A673 (cell line): ENCODE results near the gene PGLYRP3. TPM values are rescaled to one million over a fixed set of nuclear protein-coding genes. Genes with fewer than 3 reads are reported as not detected.

ENCODE experiments used
- BruUV-seq: library from RNA; stranded (reverse); fragments of 400-500 nt; replicated peaks from 2 replicates; lab custom pipeline; 2021; lab: Mats Ljungman, UMichigan
- CTCF ChIA-PET: fragments of 300-600 bp; sonication (Branson Sonifier 250); formaldehyde crosslinking; loops from one replicate; lab custom pipeline; 2022; ENCODE audit warnings: antibody characterized with exemption; lab: Charles Lee
- POLR2A ChIA-PET: fragments of 300-600 bp; sonication (Branson Sonifier 250); formaldehyde crosslinking; loops from one replicate; lab custom pipeline; 2022; ENCODE audit warnings: antibody characterized with exemption; ENCODE audit not compliant: low non-redundant PET; lab: Charles Lee
- DNase-seq: peaks from one replicate; pipeline ENCODE4 v3.0.0-alpha.2; 2015; ENCODE audit warnings: low spot score
- H3K27ac ChIP-seq: fragments of 200-600 bp; sonication (generic); 2 replicates; pipeline ENCODE4 v1.5.1; 2016; ENCODE audit warnings: mixed run types, low read depth, mild to moderate bottlenecking, mixed read lengths, antibody characterized with exemption, low read length; ENCODE audit not compliant: poor library complexity, severe bottlenecking
- H3K27me3 ChIP-seq: fragments of 200-600 bp; sonication (generic); replicated peaks from 2 replicates; pipeline ENCODE4 v1.6.1; 2017; ENCODE audit warnings: mixed run types, low read depth, mild to moderate bottlenecking, mixed read lengths, antibody characterized with exemption, low read length; ENCODE audit not compliant: insufficient read depth, poor library complexity
- H3K36me3 ChIP-seq: fragments of 200-600 bp; sonication (generic); 2 replicates; pipeline ENCODE4 v1.6.1; 2016; ENCODE audit warnings: mixed run types, mild to moderate bottlenecking, mixed read lengths, antibody characterized with exemption, low read length; ENCODE audit not compliant: insufficient read depth, poor library complexity, severe bottlenecking
- H3K4me1 ChIP-seq: fragments of 200-600 bp; sonication (generic); 2 replicates; pipeline ENCODE4 v1.6.1; 2017; ENCODE audit warnings: mixed run types, mild to moderate bottlenecking, mixed read lengths, antibody characterized with exemption, low read length; ENCODE audit not compliant: insufficient read depth, poor library complexity, severe bottlenecking
- H3K4me3 ChIP-seq: fragments of 200-600 bp; sonication (generic); 2 replicates; pipeline ENCODE4 v1.5.1; 2016; ENCODE audit warnings: low read depth, mixed run types, mild to moderate bottlenecking, mixed read lengths, low read length; ENCODE audit not compliant: poor library complexity, severe bottlenecking
- H3K9me3 ChIP-seq: fragments of 200-600 bp; sonication (generic); 2 replicates; pipeline ENCODE4 v1.6.1; 2016; ENCODE audit warnings: mixed run types, low read depth, mild to moderate bottlenecking, mixed read lengths, antibody characterized with exemption, low read length; ENCODE audit not compliant: poor library complexity, severe bottlenecking
- CTCF ChIP-seq: fragments of 300-800, 200-600 bp; sonication (generic); conservative IDR thresholded peaks from 2 replicates; pipeline ENCODE4 v1.5.1; 2017; ENCODE audit warnings: low read depth, mild to moderate bottlenecking, antibody characterized with exemption, low read length, moderate library complexity, mixed read lengths
- EZH2 ChIP-seq: fragments of 200-600 bp; sonication (generic); IDR thresholded peaks from 2 replicates; pipeline ENCODE4 v1.6.1; 2017; ENCODE audit warnings: borderline replicate concordance, low read depth, mild to moderate bottlenecking, mixed read lengths, antibody characterized with exemption, low read length; ENCODE audit not compliant: poor library complexity, severe bottlenecking
- intact Hi-C: fragments of 100-400 bp; cut with micrococcal nuclease; formaldehyde crosslinking; loops from one replicate; pipeline ENCODE4 v1.10.0; 2022; ENCODE audit not compliant: unreplicated experiment
- total RNA-seq: library from RNA; stranded (reverse); gene quantifications from 2 replicates; pipeline ENCODE4 v1.2.3, GENCODE V29; 2021

Gene PGLYRP3
- total RNA-seq, 1 experiment from 2014 or later = not detected

- POLR2A ChIA-PET = no interaction called here
- no peaks in the 10 kb centered on the region for H3K9me3 ChIP-seq
- BruUV-seq = no TSS peak
- peaks cover 36% of the 10 kb centered on the region for H3K27me3 ChIP-seq
- CTCF ChIA-PET = no interaction called here
- H3K4me3 ChIP-seq = no peak overlapping the region
- no peak overlapping the region for H3K27ac ChIP-seq
- intact Hi-C loops = no loop called here
- H3K4me1 ChIP-seq = no peaks in the 10 kb centered on the region
- no peak for DNase-seq
- no peaks in the 10 kb centered on the region for H3K36me3 ChIP-seq
- TF ChIP-seq CTCF (no peak), EZH2 (no peak)
Measured at GRCh38 chr1:153360592-153361479, 48.1 kb upstream of the PGLYRP3 start.

GRCh38 chr1:153360190-153360589, 47.4 kb upstream of the PGLYRP3 start:
- no peaks in the 10 kb centered on the region for H3K36me3 ChIP-seq
- DNase-seq = no peak
- TF ChIP-seq CTCF (no peak), EZH2 (no peak)
- ChIA-PET POLR2A (no interaction called here), CTCF (no interaction called here)
- intact Hi-C loops = no loop called here
- H3K4me3 ChIP-seq = no peak overlapping the region
- H3K9me3 ChIP-seq = no peaks in the 10 kb centered on the region
- H3K27me3 ChIP-seq = peaks cover 30% of the 10 kb centered on the region
- H3K4me1 ChIP-seq = no peaks in the 10 kb centered on the region
- no peak overlapping the region for H3K27ac ChIP-seq
- no TSS peak for BruUV-seq

GRCh38 chr1:153359241-153359640, 46.5 kb upstream of the PGLYRP3 start:
- DNase-seq = no peak
- no TSS peak for BruUV-seq
- no peak overlapping the region for H3K27ac ChIP-seq
- no peak overlapping the region for H3K4me3 ChIP-seq
- ChIA-PET POLR2A (no interaction called here), CTCF (no interaction called here)
- H3K4me1 ChIP-seq = no peaks in the 10 kb centered on the region
- peaks cover 23% of the 10 kb centered on the region for H3K27me3 ChIP-seq
- H3K36me3 ChIP-seq = no peaks in the 10 kb centered on the region
- intact Hi-C loops = no loop called here
- TF ChIP-seq EZH2 = no peak
- H3K9me3 ChIP-seq = no peaks in the 10 kb centered on the region

GRCh38 chr1:153358691-153358975, 45.9 kb upstream of the PGLYRP3 start:
- CTCF ChIA-PET = no interaction called here

More at GRCh38 chr1:153358691-153358975, 45.9 kb upstream of the PGLYRP3 start:
- Histone ChIP-seq H3K9me3 (no peaks in the 10 kb centered on the region), H3K4me3 (no peak overlapping the region), H3K4me1 (no peaks in the 10 kb centered on the region), H3K36me3 (no peaks in the 10 kb centered on the region), H3K27me3 (peaks cover 19% of the 10 kb centered on the region), H3K27ac (no peak overlapping the region)
- DNase-seq = no peak
- intact Hi-C loops = no loop called here
- TF ChIP-seq EZH2 = no peak
- TF ChIP-seq CTCF = no peak
- POLR2A ChIA-PET = interaction anchor here (0.5 kb wide), 1 partner anchor 877 kb away, joined by 3 read pairs; no protein-coding TSS in a partner anchor
- BruUV-seq = no TSS peak
